Parathyroid adenoma (tissue), 2 donors: ENCODE results near the gene COPS6.

Experiments used
- H2AFZ ChIP-seq: fragments of 300-600 bp; sonication (generic); one replicate; pipeline ENCODE4 v1.7.0; 2017; ENCODE audit warnings: antibody characterized with exemption, mild to moderate bottlenecking
- H3K27ac ChIP-seq: fragments of 300-600 bp; sonication (generic); one replicate; pipeline ENCODE4 v1.7.0; 2017
- H3K27me3 ChIP-seq: fragments of 300-600 bp; sonication (generic); one replicate; pipeline ENCODE4 v1.7.0; 2017; ENCODE audit warnings: low read length; ENCODE audit not compliant: control insufficient read depth, insufficient read depth
- H3K36me3 ChIP-seq: fragments of 300-600 bp; sonication (generic); one replicate; pipeline ENCODE4 v1.7.0; 2017; ENCODE audit warnings: low read length; ENCODE audit not compliant: control insufficient read depth, insufficient read depth
- H3K4me1 ChIP-seq: fragments of 300-600 bp; sonication (generic); one replicate; pipeline ENCODE4 v1.7.0; 2017; ENCODE audit warnings: control low read depth
- H3K4me2 ChIP-seq: fragments of 300-600 bp; sonication (generic); one replicate; pipeline ENCODE4 v1.7.0; 2017; ENCODE audit warnings: low read length
- H3K4me3 ChIP-seq: fragments of 300-600 bp; sonication (generic); one replicate; pipeline ENCODE4 v1.7.0; 2017; ENCODE audit warnings: low read depth, low read length
- H3K79me2 ChIP-seq: fragments of 300-600 bp; sonication (generic); one replicate; pipeline ENCODE4 v1.7.0; 2017; ENCODE audit warnings: control low read depth
- H3K9ac ChIP-seq: fragments of 300-600 bp; sonication (generic); one replicate; pipeline ENCODE4 v1.7.0; 2017; ENCODE audit warnings: mild to moderate bottlenecking
- H3K9me3 ChIP-seq: fragments of 300-600 bp; sonication (generic); one replicate; pipeline ENCODE4 v1.7.0; 2017; ENCODE audit warnings: low read length; ENCODE audit not compliant: control insufficient read depth
- CTCF ChIP-seq: fragments of 300-600 bp; sonication (generic); IDR thresholded peaks from one replicate; pipeline ENCODE4 v1.7.0; 2017; ENCODE audit warnings: antibody characterized with exemption, mild to moderate bottlenecking
- donor health status: primary hyperparathyroidism.

COPS6 gene

GRCh38 chr7:100101016-100101862 is 12.5 kb downstream of the COPS6 start, which contains the start of the genes AP4M1 and MCM7:
AP4M1 (plus strand) TSS chr7:100101643; CDS start chr7:100101715, 72 bp downstream.
MCM7 (minus strand) TSS chr7:100101397; CDS start chr7:100101294, 103 bp downstream.
- Histone ChIP-seq H3K27ac (peak within 1 kb of the TSS; percentile 88), H3K4me3 (peak within 1 kb of the TSS; percentile 86), H3K9ac (no peak within 1 kb of the TSS), H3K27me3 (no peaks in the 10 kb centered on the region), H2AFZ (peak within 1 kb of the TSS; percentile 78), H3K36me3 (no peaks in the 10 kb centered on the region), H3K9me3 (no peaks in the 10 kb centered on the region), H3K4me1 (peaks cover 5% of the 10 kb centered on the region), H3K4me2 (peak within 1 kb of the TSS; percentile 96), H3K79me2 (peaks cover 2% of the 10 kb centered on the region)
- TF ChIP-seq CTCF: no peak

GRCh38 chr7:100102950-100103840 is 14.4 kb downstream of the COPS6 start:
- H3K9me3 ChIP-seq: no peaks in the 10 kb centered on the region
- no peaks in the 10 kb centered on the region for H3K27me3 ChIP-seq
- TF ChIP-seq CTCF: no peak
- no peaks in the 10 kb centered on the region for H3K36me3 ChIP-seq
- no peak overlapping the region for H3K9ac ChIP-seq
- no peak overlapping the region for H3K4me3 ChIP-seq
- H3K27ac ChIP-seq: no peak overlapping the region
- peaks cover 5% of the 10 kb centered on the region for H3K4me1 ChIP-seq
- H2AFZ ChIP-seq: no peak overlapping the region
- peaks cover 2% of the 10 kb centered on the region for H3K79me2 ChIP-seq
- H3K4me2 ChIP-seq: no peak overlapping the region

- Histone ChIP-seq H3K4me2 (no peak overlapping the region), H3K4me3 (no peak overlapping the region), H3K9me3 (no peaks in the 10 kb centered on the region), H3K27me3 (no peaks in the 10 kb centered on the region), H3K4me1 (no peaks in the 10 kb centered on the region), H2AFZ (no peak overlapping the region), H3K9ac (no peak overlapping the region), H3K27ac (no peak overlapping the region), H3K79me2 (no peaks in the 10 kb centered on the region), H3K36me3 (no peaks in the 10 kb centered on the region)
- TF ChIP-seq CTCF: no peak
These were observed 16.8 kb downstream of the COPS6 start for GRCh38 chr7:100105534-100105933.

GRCh38 chr7:100106633-100107032 is 17.9 kb downstream of the COPS6 start:
- no peak for TF ChIP-seq CTCF
- no peak overlapping the region for H3K4me3 ChIP-seq
- no peaks in the 10 kb centered on the region for H3K79me2 ChIP-seq
- no peaks in the 10 kb centered on the region for H3K36me3 ChIP-seq
- no peak overlapping the region for H3K9ac ChIP-seq
- no peaks in the 10 kb centered on the region for H3K4me1 ChIP-seq
- no peaks in the 10 kb centered on the region for H3K27me3 ChIP-seq
- no peak overlapping the region for H3K4me2 ChIP-seq
- no peak overlapping the region for H3K27ac ChIP-seq
- no peak overlapping the region for H2AFZ ChIP-seq
- no peaks in the 10 kb centered on the region for H3K9me3 ChIP-seq
